ENCODE data around the gene SIRT7.

DNA sequence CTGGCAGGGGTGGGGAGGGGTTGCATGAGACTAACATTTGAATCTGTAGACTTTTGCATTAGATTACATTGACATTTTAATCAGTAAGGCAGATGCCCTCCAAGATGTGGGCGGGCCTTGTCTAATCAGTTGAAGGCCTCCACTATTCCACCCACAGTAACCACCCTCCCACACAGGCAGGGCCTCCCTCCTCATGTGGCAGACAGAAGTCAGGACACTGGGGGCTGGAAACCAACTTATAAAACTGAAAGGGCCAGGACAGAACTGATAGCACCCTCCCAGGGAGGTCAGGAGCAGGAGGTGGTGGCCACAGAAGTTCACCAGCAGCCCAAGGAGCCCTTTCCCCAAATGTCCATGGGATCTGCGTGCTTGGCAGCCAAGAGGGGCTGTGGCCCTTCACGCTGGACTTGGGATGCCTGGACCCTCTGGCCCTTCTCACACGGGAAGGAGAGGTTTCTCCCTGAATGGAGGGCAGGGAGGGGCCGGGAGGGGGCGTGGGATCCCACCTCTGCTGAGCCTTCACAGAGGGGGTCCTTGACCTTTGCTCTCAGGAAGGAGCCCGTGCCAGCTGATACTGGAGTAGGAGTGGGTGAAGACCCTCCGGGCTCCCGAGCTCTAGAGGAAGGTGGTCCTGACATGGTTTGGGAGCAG, 14.5 kb upstream of the SIRT7 start:
- TF ChIP-seq, protein P1, sequence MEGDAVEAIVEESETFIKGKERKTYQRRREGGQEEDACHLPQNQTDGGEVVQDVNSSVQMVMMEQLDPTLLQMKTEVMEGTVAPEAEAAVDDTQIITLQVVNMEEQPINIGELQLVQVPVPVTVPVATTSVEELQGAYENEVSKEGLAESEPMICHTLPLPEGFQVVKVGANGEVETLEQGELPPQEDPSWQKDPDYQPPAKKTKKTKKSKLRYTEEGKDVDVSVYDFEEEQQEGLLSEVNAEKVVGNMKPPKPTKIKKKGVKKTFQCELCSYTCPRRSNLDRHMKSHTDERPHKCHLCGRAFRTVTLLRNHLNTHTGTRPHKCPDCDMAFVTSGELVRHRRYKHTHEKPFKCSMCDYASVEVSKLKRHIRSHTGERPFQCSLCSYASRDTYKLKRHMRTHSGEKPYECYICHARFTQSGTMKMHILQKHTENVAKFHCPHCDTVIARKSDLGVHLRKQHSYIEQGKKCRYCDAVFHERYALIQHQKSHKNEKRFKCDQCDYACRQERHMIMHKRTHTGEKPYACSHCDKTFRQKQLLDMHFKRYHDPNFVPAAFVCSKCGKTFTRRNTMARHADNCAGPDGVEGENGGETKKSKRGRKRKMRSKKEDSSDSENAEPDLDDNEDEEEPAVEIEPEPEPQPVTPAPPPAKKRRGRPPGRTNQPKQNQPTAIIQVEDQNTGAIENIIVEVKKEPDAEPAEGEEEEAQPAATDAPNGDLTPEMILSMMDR (conservative IDR thresholded peaks at IDR 0.05 in 1 of 2, IDR thresholded peaks at IDR 0.05 in 1 of 2; ENCODE audit: low read depth in 1 of 2, low read length in 2 of 2) = no peak
- no peak for TF ChIP-seq EZH2 (IDR thresholded peaks at IDR 0.05; ENCODE audit: low read length, missing control alignments)

Measured in fibroblast of lung (primary cell).